HG03039 (cell line): ENCODE results near the gene PRDM5.
A peak's percentile ranks its signal among the peaks of the same experiment; 100 is the strongest.

Source experiments
- ATAC-seq: cut with Tn5 transposase; IDR thresholded peaks from one replicate; pipeline ENCODE4 v1.9.1; 2021; ENCODE audit warnings: mild to moderate bottlenecking, moderate library complexity; ENCODE audit not compliant: unreplicated experiment

Gene PRDM5

GRCh38 chr4:120858776-120859175, 63.8 kb downstream of the PRDM5 start:
- ATAC-seq = no peak

GRCh38 chr4:120857312-120857711, 65.2 kb downstream of the PRDM5 start:
- ATAC-seq = no peak

GRCh38 chr4:120856294-120856693, 66.2 kb downstream of the PRDM5 start:
- ATAC-seq = no peak

GRCh38 chr4:120855307-120856001, 67.1 kb downstream of the PRDM5 start:
- peak; percentile 89 for ATAC-seq

GRCh38 chr4:120853161-120853935, 69.2 kb downstream of the PRDM5 start:
- no peak for ATAC-seq

- ATAC-seq = no peak
Measured at GRCh38 chr4:120850018-120850599, 72.4 kb downstream of the PRDM5 start.

GRCh38 chr4:120847019-120847582, 75.4 kb downstream of the PRDM5 start:
- no peak for ATAC-seq

GRCh38 chr4:120844528-120844921, 78.0 kb downstream of the PRDM5 start:
- ATAC-seq = peak; percentile 81

- no peak for ATAC-seq
Measured at GRCh38 chr4:120843849-120844527, 78.5 kb downstream of the PRDM5 start.

GRCh38 chr4:120842031-120842430, 80.5 kb downstream of the PRDM5 start:
- no peak for ATAC-seq

GRCh38 chr4:120841580-120841979, 80.9 kb downstream of the PRDM5 start:
- no peak for ATAC-seq

GRCh38 chr4:120839974-120840751, 82.4 kb downstream of the PRDM5 start:
- no peak for ATAC-seq

- ATAC-seq = no peak
Measured at GRCh38 chr4:120839334-120839973, 83.1 kb downstream of the PRDM5 start.

GRCh38 chr4:120838784-120839183, 83.7 kb downstream of the PRDM5 start:
- ATAC-seq = no peak

- no peak for ATAC-seq
Measured at GRCh38 chr4:120837656-120838055, 84.9 kb downstream of the PRDM5 start.

- no peak for ATAC-seq
Measured at GRCh38 chr4:120835342-120835741, 87.2 kb downstream of the PRDM5 start.

GRCh38 chr4:120830204-120830603, 92.3 kb downstream of the PRDM5 start:
- ATAC-seq = no peak

GRCh38 chr4:120829113-120829831, 93.3 kb downstream of the PRDM5 start:
- no peak for ATAC-seq

GRCh38 chr4:120826853-120827252, 95.7 kb downstream of the PRDM5 start:
- ATAC-seq = no peak
